Activated CD4-positive, alpha-beta T cell treated with anti-CD3 and anti-CD28 coated beads, Interleukin-2, Interleukin-4, amounts not matched to agents 100 ng/mL and 50 ng/mL, durations not matched to agents 16 hours and 8 hours (primary cell): ENCODE data around the gene ZNF207.
"Not testable (repeated sequence)": the region's sequence is repeated elsewhere in the genome, so short reads cannot be mapped to it uniquely, and the experiment has no call there.

Experiments
- DNase-seq: peaks from one replicate; pipeline ENCODE4 v3.0.0-alpha.2; 2020; ENCODE audit warnings: low spot score

ZNF207 gene

GRCh38 chr17:32386844-32387243, 36.9 kb downstream of the ZNF207 start:
- no peak for DNase-seq

- DNase-seq = not testable (repeated sequence)
These were observed 38.2 kb downstream of the ZNF207 start for GRCh38 chr17:32388128-32388527.

GRCh38 chr17:32388613-32389459, 38.9 kb downstream of the ZNF207 start:
- no peak for DNase-seq

GRCh38 chr17:32393904-32394303, 43.9 kb downstream of the ZNF207 start:
- no peak for DNase-seq

GRCh38 chr17:32396343-32396742, 46.4 kb downstream of the ZNF207 start:
- DNase-seq = no peak

- DNase-seq = no peak
These were observed 49.0 kb downstream of the ZNF207 start for GRCh38 chr17:32398946-32399345.

- DNase-seq = not testable (repeated sequence)
These were observed 60.1 kb downstream of the ZNF207 start for GRCh38 chr17:32410085-32410484.

- no peak for DNase-seq
These were observed 76.9 kb downstream of the ZNF207 start for GRCh38 chr17:32426894-32427293.

- no peak for DNase-seq
These were observed 79.6 kb downstream of the ZNF207 start for GRCh38 chr17:32429598-32429997.
